Measurements from ENCODE around the gene PTPRN2. TPM values are rescaled to one million over a fixed set of nuclear protein-coding genes. Genes with fewer than 3 reads are reported as not detected.

The PTPRN2 gene
- total RNA-seq, 5 donors from 2014 or later (not counting 1 experiment from before 2014, with no cell fraction given) = 0.60 to 1.7 (median 0.82) TPM

DNA sequence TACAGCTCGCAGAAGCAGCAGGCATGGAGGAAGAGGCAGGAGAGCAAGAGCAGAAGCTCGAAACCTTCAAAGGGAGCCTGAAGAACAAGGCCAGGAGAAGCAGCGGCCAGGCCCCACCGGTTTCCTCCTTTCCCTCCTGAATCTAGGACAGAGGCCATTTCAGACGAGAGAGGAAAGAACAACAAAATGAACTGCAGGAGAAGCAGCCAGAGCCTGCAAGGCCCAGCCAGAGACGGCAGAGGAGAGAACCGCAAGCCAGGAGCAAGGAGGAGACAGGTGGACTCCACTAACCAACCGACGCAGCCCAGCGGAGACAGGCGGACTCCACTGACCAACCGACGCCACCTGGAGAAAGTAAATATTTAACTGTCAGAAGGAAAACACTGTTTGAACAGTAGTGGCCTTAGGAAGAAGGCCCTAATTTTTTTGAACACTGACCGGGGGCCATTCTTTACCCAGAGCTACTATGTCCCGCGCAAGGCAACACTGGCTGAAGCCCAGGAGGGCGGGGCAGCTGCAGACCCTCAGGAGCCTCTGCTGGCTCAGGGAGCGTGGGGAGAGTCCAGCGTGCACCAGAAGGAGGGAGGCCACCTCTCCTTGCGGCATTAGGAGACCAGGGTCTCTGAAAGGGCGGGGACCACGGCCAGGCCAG is 559.2 kb downstream of the PTPRN2 start:
- no peak overlapping the region for H3K4me3 Mint-ChIP-seq
- H3K27ac ChIP-seq (ENCODE audit: low read length) = no peak overlapping the region
- peaks cover 3 to 9% of the 10 kb centered on the region in 2 experiments for H3K4me1 ChIP-seq (ENCODE audit: control insufficient read depth in 1 of 2, extremely low read depth in 1 of 2, insufficient read depth in 2 of 2, low read length in 2 of 2)
- ChIA-PET CTCF (no interaction called here), POLR2A (no interaction called here)
- H3K27me3 ChIP-seq (replicated peaks in 1 of 2; ENCODE audit: control insufficient read depth in 2 of 2, extremely low read depth in 1 of 2, insufficient read depth in 2 of 2, low read length in 1 of 2) = peaks cover 0 to 23% of the 10 kb centered on the region in 2 experiments
- H3K4me1 Mint-ChIP-seq = peaks cover 0 to 7% (median 0%) of the 10 kb centered on the region in 3 donors
- H3K4me3 ChIP-seq (ENCODE audit: control insufficient read depth in 1 of 2, extremely low read depth in 1 of 2, low read length in 1 of 2) = no peak overlapping the region
- DNase-seq (no peak), ATAC-seq (replicated peaks in 1 of 4) (no peak)
- H3K27ac Mint-ChIP-seq = no peak overlapping the region
- WGBS (ENCODE audit: insufficient coverage) = 84% methylated on average over 22 of the region's 22 CpGs
- peaks cover 2% of the 10 kb centered on the region for H3K36me3 Mint-ChIP-seq
- no peaks in the 10 kb centered on the region for H3K9me3 ChIP-seq
- H3K27me3 Mint-ChIP-seq = peaks cover 8 to 15% of the 10 kb centered on the region in 2 donors
- H3K9me3 Mint-ChIP-seq = peaks cover 5 to 6% (median 5%) of the 10 kb centered on the region in 3 donors
- no peaks in the 10 kb centered on the region for H3K36me3 ChIP-seq (ENCODE audit: control insufficient read depth in 2 of 2, extremely low read depth in 1 of 2, insufficient read depth in 1 of 2, low read length in 1 of 2)

DNA sequence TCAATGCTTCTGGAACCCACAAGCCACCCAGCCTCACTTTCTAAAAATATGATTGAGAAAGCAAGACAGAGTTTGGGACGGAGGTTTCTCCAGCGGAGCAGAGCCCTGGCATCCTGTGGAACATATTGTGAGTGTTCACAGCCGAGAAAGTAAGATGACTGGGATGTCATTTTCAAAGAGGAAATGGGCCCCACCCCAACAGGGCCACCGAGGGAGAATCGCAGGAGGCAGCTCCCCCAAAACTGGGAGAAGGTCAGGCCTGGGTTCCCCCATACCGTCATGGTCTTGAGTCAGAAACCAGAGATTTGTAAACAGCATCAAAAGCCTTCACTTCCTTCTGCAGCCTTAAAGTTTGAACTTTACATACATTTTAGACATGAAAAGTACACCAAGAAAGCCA is 560.0 kb downstream of the PTPRN2 start:
- WGBS (ENCODE audit: insufficient coverage) = 84% methylated on average over 4 of the region's 6 CpGs
- H3K4me3 ChIP-seq (ENCODE audit: control insufficient read depth in 1 of 2, extremely low read depth in 1 of 2, low read length in 1 of 2) = no peak overlapping the region
- Mint-ChIP-seq H3K4me1 (peaks cover 0 to 7% (median 0%) of the 10 kb centered on the region in 3 donors), H3K9me3 (peaks cover 0 to 3% (median 0%) of the 10 kb centered on the region in 3 donors), H3K4me3 (no peak overlapping the region), H3K27me3 (peaks cover 2 to 12% of the 10 kb centered on the region in 2 donors), H3K36me3 (no peaks in the 10 kb centered on the region), H3K27ac (no peak overlapping the region)
- H3K9me3 ChIP-seq = no peaks in the 10 kb centered on the region
- peaks cover 3 to 9% of the 10 kb centered on the region in 2 experiments for H3K4me1 ChIP-seq (ENCODE audit: control insufficient read depth in 1 of 2, extremely low read depth in 1 of 2, insufficient read depth in 2 of 2, low read length in 2 of 2)
- DNase-seq = no peak
- H3K36me3 ChIP-seq (ENCODE audit: control insufficient read depth in 2 of 2, extremely low read depth in 1 of 2, insufficient read depth in 1 of 2, low read length in 1 of 2) = no peaks in the 10 kb centered on the region
- CTCF ChIA-PET = no interaction called here
- ATAC-seq (replicated peaks in 1 of 4) = no peak
- peaks cover 0 to 19% of the 10 kb centered on the region in 2 experiments for H3K27me3 ChIP-seq (replicated peaks in 1 of 2; ENCODE audit: control insufficient read depth in 2 of 2, extremely low read depth in 1 of 2, insufficient read depth in 2 of 2, low read length in 1 of 2)
- POLR2A ChIA-PET = no interaction called here
- H3K27ac ChIP-seq (ENCODE audit: low read length) = no peak overlapping the region

DNA sequence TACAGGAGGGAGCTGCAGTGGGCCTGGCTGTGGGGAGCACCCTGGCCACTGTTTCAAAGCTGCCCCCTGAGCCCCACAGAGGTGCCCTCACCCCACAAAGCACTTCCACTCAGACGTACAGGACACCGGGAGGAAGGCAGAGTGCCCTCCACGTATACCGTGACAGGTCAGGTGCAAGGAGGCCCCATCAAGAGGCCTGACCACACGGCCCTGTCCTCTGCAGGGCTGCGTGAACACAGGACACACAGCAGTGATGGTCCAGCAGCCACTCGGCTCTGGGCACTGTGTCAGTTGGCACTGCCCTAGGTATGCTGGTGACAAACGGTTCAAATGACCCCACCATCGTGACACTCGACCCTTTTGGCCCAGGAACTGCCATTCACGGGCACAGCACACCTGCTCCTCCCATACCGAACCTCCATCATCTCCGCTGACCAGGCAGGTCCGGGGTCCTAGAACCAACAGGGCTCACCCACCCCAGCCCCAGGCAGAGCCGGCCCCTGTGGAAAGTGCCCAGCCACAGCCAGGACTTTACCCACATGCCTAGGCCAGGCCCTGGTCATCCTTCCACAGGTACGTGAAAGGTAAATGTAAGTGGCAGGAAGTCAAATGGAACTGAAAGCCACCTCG is 560.9 kb downstream of the PTPRN2 start:
- POLR2A ChIA-PET = no interaction called here
- no peak for ATAC-seq (replicated peaks in 1 of 4)
- H3K36me3 Mint-ChIP-seq = no peaks in the 10 kb centered on the region
- no peak overlapping the region for H3K4me3 ChIP-seq (ENCODE audit: control insufficient read depth in 1 of 2, extremely low read depth in 1 of 2, low read length in 1 of 2)
- peaks cover 0 to 15% of the 10 kb centered on the region in 2 experiments for H3K27me3 ChIP-seq (replicated peaks in 1 of 2; ENCODE audit: control insufficient read depth in 2 of 2, extremely low read depth in 1 of 2, insufficient read depth in 2 of 2, low read length in 1 of 2)
- DNase-seq = no peak
- H3K27me3 Mint-ChIP-seq = peaks cover 0 to 9% of the 10 kb centered on the region in 2 donors
- H3K4me1 ChIP-seq (ENCODE audit: control insufficient read depth in 1 of 2, extremely low read depth in 1 of 2, insufficient read depth in 2 of 2, low read length in 2 of 2) = peaks cover under 1 to 4% of the 10 kb centered on the region in 2 experiments
- H3K27ac Mint-ChIP-seq = no peak overlapping the region
- H3K4me3 Mint-ChIP-seq = no peak overlapping the region
- CTCF ChIA-PET = no interaction called here
- H3K27ac ChIP-seq (ENCODE audit: low read length) = no peak overlapping the region
- no peaks in the 10 kb centered on the region for H3K9me3 Mint-ChIP-seq
- WGBS (ENCODE audit: insufficient coverage) = 82% methylated on average over 14 of the region's 17 CpGs
- H3K36me3 ChIP-seq (ENCODE audit: control insufficient read depth in 2 of 2, extremely low read depth in 1 of 2, insufficient read depth in 1 of 2, low read length in 1 of 2) = no peaks in the 10 kb centered on the region
- no peaks in the 10 kb centered on the region for H3K9me3 ChIP-seq
- H3K4me1 Mint-ChIP-seq = peaks cover 0 to 7% (median 0%) of the 10 kb centered on the region in 3 donors

DNA sequence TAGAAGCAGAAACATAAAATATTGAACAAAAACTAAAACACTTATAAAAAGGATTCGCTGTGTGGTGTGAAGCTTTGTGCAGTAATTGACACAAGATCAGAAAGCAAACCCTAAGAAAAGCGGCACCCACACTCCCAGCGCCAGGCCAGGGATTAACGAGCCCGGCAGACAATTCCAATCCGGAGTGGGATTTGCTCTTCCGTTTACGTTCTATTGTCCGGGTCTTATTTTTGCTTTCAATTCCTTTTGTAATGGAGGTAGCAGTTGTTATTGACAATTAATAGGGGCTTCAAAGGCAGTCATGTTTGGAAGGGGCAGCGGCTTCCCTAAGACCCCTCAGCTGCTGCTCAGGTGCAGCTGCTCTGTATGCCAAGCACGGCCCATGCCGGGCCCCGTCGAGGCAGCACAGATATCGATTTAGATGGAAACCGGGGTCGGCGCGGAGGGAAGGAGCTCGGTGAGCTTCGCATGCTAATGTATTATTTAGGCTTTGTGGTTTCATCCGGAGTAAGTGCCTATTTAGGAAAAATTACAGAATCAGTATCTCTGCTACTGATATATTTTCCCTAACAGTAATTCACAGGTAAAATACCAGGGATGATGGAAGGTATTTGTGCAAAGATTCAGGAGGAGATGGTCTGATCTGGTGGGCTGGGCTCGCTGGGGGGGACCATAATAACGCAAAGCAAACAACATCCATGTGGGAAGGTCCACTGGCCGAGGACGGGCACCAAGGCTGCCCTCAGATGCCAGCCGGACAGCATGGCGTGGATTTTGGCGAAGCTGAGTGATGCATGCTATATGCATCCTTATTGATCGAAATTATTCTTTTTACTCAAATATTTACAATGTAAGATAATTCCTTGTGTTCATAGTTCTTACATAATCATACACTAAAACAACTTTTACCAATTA is 561.7 kb downstream of the PTPRN2 start:
- ChIA-PET CTCF (no interaction called here), POLR2A (no interaction called here)
- no peaks in the 10 kb centered on the region for H3K36me3 Mint-ChIP-seq
- Histone ChIP-seq H3K4me3 (ENCODE audit: control insufficient read depth in 1 of 2, extremely low read depth in 1 of 2, low read length in 1 of 2) (no peak overlapping the region), H3K27me3 (replicated peaks in 1 of 2; ENCODE audit: control insufficient read depth in 2 of 2, extremely low read depth in 1 of 2, insufficient read depth in 2 of 2, low read length in 1 of 2) (peaks cover 0 to 14% of the 10 kb centered on the region in 2 experiments), H3K27ac (ENCODE audit: low read length) (no peak overlapping the region), H3K4me1 (ENCODE audit: control insufficient read depth in 1 of 2, extremely low read depth in 1 of 2, insufficient read depth in 2 of 2, low read length in 2 of 2) (no peaks in the 10 kb centered on the region), H3K36me3 (ENCODE audit: control insufficient read depth in 2 of 2, extremely low read depth in 1 of 2, insufficient read depth in 1 of 2, low read length in 1 of 2) (no peaks in the 10 kb centered on the region), H3K9me3 (no peaks in the 10 kb centered on the region)
- ATAC-seq (replicated peaks in 1 of 4) (no peak), DNase-seq (no peak)
- H3K27ac Mint-ChIP-seq = no peak overlapping the region
- no peaks in the 10 kb centered on the region for H3K4me1 Mint-ChIP-seq
- no peaks in the 10 kb centered on the region for H3K9me3 Mint-ChIP-seq
- no peak overlapping the region for H3K4me3 Mint-ChIP-seq
- 89% methylated on average over 16 of the region's 30 CpGs for WGBS (ENCODE audit: insufficient coverage)
- peaks cover 0 to 5% of the 10 kb centered on the region in 2 donors for H3K27me3 Mint-ChIP-seq

DNA sequence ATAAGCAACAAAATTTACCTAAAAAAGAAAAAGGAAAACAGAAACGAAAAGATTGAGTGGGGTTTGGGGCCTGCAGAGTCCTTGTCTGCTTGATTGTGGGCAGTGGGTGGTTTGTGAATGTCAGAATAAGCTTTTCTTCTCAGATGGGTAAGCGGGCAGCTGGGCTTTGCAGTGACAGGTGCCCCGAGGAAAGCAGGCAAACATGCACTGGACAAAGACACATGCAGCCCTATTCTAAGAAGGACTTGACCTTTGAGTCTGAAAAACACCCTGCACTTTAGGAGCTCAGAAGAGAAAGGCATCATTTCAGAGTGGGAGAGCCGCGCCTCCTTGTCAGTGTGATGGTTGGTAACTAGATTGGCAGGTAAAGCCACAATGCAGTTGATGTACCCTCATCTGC is 562.7 kb downstream of the PTPRN2 start:
- WGBS (ENCODE audit: insufficient coverage) = 40% methylated on average over 1 of the region's 5 CpGs
- Mint-ChIP-seq H3K4me1 (no peaks in the 10 kb centered on the region), H3K27me3 (peaks cover 0 to 5% of the 10 kb centered on the region in 2 donors), H3K9me3 (no peaks in the 10 kb centered on the region), H3K4me3 (no peak overlapping the region), H3K36me3 (no peaks in the 10 kb centered on the region), H3K27ac (no peak overlapping the region)
- ChIA-PET CTCF (no interaction called here), POLR2A (no interaction called here)
- Histone ChIP-seq H3K36me3 (ENCODE audit: control insufficient read depth in 2 of 2, extremely low read depth in 1 of 2, insufficient read depth in 1 of 2, low read length in 1 of 2) (no peaks in the 10 kb centered on the region), H3K27me3 (replicated peaks in 1 of 2; ENCODE audit: control insufficient read depth in 2 of 2, extremely low read depth in 1 of 2, insufficient read depth in 2 of 2, low read length in 1 of 2) (peaks cover 0 to 5% of the 10 kb centered on the region in 2 experiments), H3K4me3 (ENCODE audit: control insufficient read depth in 1 of 2, extremely low read depth in 1 of 2, low read length in 1 of 2) (no peak overlapping the region), H3K27ac (ENCODE audit: low read length) (no peak overlapping the region), H3K9me3 (no peaks in the 10 kb centered on the region), H3K4me1 (ENCODE audit: control insufficient read depth in 1 of 2, extremely low read depth in 1 of 2, insufficient read depth in 2 of 2, low read length in 2 of 2) (no peaks in the 10 kb centered on the region)
- no peak for DNase-seq
- no peak for ATAC-seq (replicated peaks in 1 of 4)

DNA sequence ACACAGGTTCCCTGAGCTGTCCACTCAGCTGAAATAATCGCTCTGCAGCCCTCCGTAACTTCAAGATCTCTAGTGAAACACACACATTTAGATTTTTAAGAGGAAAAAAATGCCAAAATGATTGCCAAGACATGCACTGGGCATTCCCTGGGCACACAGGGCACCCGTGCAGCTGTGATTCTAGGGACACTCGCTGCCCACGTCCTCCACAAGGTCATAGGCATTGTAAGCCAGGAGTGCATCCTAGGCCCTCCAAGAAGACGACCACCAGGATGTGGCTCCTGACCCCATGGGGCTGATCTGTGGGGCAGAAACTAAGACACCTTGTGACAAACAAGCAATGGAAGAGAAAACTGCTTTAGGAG is 563.3 kb downstream of the PTPRN2 start:
- 67% methylated on average over 6 of the region's 6 CpGs for WGBS (ENCODE audit: insufficient coverage)
- ATAC-seq (replicated peaks in 1 of 4) (no peak), DNase-seq (no peak)
- Mint-ChIP-seq H3K4me3 (no peak overlapping the region), H3K27ac (peak overlapping the region in 1 of 2 donors; percentile 18), H3K36me3 (no peaks in the 10 kb centered on the region), H3K9me3 (no peaks in the 10 kb centered on the region), H3K4me1 (no peaks in the 10 kb centered on the region), H3K27me3 (peaks cover 0 to 2% of the 10 kb centered on the region in 2 donors)
- Histone ChIP-seq H3K9me3 (no peaks in the 10 kb centered on the region), H3K36me3 (ENCODE audit: control insufficient read depth in 2 of 2, extremely low read depth in 1 of 2, insufficient read depth in 1 of 2, low read length in 1 of 2) (no peaks in the 10 kb centered on the region), H3K27me3 (replicated peaks in 1 of 2; ENCODE audit: control insufficient read depth in 2 of 2, extremely low read depth in 1 of 2, insufficient read depth in 2 of 2, low read length in 1 of 2) (peaks cover 0 to 4% of the 10 kb centered on the region in 2 experiments), H3K4me1 (ENCODE audit: control insufficient read depth in 1 of 2, extremely low read depth in 1 of 2, insufficient read depth in 2 of 2, low read length in 2 of 2) (no peaks in the 10 kb centered on the region), H3K4me3 (ENCODE audit: control insufficient read depth in 1 of 2, extremely low read depth in 1 of 2, low read length in 1 of 2) (no peak overlapping the region), H3K27ac (ENCODE audit: low read length) (no peak overlapping the region)
- POLR2A ChIA-PET = no interaction called here
- CTCF ChIA-PET = no interaction called here
